Stimulated activated CD4-positive, alpha-beta T cell treated with anti-CD3 and anti-CD28 coated beads, Interleukin-12 subunit alpha, Interleukin-12 subunit beta, amount 100 ng/mL, for 4 hours (primary cell): Measurements from ENCODE around the gene SS18.
A peak's percentile ranks its signal among the peaks of the same experiment; 100 is the strongest.
"Not testable (repeated sequence)": the region's sequence is repeated elsewhere in the genome, so short reads cannot be mapped to it uniquely, and the experiment has no call there.

Experiments
- DNase-seq: peaks from one replicate; pipeline ENCODE4 v3.0.0-alpha.2; 2020

The SS18 gene, protein sequence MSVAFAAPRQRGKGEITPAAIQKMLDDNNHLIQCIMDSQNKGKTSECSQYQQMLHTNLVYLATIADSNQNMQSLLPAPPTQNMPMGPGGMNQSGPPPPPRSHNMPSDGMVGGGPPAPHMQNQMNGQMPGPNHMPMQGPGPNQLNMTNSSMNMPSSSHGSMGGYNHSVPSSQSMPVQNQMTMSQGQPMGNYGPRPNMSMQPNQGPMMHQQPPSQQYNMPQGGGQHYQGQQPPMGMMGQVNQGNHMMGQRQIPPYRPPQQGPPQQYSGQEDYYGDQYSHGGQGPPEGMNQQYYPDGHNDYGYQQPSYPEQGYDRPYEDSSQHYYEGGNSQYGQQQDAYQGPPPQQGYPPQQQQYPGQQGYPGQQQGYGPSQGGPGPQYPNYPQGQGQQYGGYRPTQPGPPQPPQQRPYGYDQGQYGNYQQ

DNA sequence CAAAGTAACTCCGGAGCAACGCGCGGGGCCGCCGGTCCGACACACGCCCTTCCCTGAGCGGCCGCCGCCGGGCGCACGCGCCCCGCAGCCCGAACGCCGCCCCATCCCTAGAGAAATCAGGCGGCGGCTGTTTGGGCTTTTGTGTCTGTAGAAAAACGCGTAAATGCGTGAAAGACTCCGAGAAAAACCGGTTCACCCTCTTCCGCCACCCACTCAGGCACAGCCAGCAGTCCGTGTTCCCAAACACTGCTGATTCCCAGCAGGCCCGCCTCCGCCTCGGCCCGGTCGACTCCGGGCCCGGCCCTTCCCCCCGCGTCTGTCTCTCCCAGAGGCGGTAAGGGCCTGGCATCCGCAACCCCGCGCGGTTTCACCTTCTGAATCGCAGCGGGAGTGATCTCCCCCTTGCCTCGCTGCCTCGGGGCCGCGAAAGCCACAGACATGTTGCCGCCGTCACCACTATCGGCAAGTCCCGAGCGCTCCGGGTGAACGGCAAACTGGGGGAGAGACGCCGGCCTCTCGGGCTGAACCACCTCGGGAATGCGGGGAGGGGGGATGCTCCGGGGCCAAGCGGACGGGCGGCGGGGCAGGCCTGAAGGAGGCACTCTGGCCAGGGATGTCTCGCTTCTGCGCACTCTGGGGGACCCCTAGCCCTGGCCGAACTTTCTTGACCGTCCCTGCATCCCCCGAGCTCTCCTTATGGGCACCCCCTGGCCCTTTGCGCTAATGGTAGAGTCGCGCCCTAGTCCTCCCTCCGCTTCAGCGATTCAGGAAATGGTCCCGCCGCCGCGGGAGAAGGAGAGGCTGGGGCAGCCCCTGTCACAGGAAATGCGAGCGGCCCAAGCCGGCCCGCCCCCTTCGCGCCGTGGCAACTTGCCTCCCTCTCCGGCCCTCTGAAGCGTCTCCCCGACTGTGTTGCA lies at the start of gene SS18:
Gene SS18 (minus strand): TSS at position 484 of the 917 bp plus-strand sequence. CDS start 44 bp downstream, at position 440.
- DNase-seq = peak; percentile 84

DNA sequence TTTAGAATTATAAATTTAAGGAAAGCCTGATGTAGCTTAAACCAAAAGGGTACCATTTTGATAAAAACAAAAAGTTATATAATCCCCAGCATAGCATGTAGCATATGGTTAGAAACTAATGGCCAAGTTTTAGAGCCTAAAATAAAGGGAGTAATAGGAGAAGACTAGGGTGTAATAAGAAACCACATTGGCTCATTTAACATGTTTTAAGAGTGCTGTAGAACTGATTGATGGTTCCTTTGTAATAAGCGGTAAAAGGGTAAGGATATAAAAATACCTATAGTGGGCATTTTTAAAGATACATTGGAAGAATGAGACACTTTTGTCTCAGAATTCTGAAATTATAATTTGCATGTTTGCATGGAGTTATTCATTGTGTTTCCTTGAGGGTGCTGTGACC lies 45.1 kb upstream of the SS18 start:
- DNase-seq = no peak

DNA sequence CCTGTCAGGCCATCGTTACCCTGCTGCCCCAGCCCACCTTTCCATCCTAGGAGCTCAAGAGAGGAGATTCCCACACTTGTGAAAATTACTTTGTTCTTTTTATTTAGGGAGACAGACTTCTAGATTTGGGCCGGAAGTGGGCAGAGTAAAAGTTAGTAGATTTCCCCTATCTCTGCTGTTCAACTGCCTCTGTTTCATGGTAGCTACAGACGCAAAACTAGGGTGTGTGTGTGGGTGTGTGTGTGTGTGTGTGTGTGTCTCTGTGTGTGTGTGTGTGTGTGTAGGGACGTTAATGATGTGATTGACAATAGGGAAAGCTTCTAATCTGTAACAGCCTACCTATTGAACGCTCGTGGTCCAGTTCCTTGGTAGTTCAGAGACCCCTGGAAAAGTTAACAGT lies 43.7 kb upstream of the SS18 start:
- no peak for DNase-seq

DNA sequence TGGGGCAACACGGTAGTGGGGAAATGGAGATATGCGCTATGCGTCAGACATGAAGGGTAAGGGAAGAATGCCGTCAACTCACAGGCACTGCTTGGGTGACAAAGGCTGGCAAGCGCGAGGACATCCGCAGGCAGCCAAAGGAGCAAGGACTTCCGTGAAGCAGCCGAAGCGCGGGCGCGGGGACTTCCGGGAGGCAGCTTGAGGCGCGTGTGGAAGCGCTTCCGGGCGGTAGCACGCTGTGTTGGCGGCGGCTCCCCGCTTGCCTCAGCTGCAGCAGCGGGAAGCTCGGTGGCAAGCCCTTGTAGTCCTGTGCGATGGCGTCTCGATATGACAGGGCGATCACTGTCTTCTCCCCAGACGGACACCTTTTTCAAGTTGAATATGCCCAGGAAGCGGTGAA lies 43.2 kb upstream of the SS18 start, which contains the start of gene PSMA8:
Gene PSMA8 (plus strand): TSS at position 218 of the 400 bp plus-strand sequence. CDS start 97 bp downstream, at position 315.
- peak; percentile 37 for DNase-seq

DNA sequence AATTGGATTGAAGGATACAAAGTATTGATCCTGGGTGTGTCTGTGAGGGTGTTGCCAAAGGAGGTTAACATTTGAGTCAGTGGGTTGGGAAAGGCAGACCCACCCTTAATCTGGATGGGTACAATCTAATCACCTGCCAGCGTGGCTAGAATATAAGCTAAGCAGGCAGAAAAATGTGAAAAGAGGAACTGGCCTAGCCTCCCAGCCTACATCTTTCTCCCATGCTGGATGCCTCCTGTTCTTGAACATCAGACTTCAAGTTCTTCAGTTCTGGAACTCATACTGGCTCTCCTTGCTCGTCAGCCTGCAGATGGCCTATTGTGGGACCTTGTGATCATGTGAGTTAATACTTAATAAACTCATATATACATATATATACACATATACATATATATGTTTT lies 37.8 kb upstream of the SS18 start:
- not testable (repeated sequence) for DNase-seq

DNA sequence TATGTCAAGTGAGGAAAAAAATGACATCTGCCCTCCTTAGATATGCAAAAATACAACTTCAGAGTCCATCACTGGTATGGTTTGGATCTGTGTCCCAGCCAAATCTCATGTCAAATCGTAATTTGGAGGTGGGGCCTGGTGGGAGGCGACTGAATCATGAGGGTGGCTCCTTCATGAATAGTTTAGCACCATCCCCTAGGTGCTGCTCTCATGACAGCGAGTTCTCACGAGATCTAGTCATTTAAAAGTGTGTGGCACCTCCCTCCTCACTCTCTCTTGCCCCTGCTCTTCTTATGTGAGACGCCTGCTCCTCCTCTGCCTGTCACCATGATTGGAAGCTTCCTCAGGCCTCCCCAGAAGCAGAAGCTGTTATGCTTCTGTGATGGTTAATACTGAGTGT lies 37.4 kb upstream of the SS18 start:
- no peak for DNase-seq

DNA sequence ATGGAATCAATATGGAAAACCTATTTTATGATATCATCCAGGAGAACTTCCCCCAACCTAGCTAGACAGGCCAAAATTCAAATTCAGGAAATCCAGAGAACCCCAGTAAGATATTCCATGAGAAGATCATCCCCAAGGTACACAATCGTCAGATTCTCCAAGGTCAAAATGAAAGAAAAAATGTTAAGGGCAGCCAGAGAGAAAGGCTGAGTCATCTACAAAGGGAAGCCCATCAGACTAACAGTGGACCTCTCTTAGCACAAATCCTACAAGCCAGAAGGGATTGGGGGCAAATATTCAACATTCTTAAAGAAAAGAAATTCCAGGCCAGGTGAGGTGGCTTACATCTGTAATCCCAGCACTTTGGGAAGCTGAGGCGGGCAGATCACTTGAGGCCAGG lies 31.6 kb upstream of the SS18 start:
- DNase-seq = not testable (repeated sequence)

DNA sequence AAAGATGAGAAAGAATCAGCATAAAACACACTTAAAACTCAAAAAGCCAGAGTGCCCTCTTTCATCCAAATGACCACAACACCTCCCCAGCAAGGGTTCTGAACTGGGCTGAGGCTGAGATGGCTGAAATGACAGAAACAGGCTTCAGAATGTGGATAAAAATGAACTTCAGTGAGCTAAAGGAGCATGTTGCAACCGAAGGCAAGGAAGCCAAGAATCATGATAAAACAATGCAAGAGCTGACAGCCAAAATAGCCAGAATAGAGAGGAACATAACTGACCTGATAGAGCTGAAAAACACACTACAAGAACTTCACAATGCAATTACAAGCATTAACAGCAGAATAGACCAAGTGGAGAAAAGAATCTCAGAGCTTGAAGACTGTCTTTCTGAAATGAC lies 31.1 kb upstream of the SS18 start:
- DNase-seq = no peak

DNA sequence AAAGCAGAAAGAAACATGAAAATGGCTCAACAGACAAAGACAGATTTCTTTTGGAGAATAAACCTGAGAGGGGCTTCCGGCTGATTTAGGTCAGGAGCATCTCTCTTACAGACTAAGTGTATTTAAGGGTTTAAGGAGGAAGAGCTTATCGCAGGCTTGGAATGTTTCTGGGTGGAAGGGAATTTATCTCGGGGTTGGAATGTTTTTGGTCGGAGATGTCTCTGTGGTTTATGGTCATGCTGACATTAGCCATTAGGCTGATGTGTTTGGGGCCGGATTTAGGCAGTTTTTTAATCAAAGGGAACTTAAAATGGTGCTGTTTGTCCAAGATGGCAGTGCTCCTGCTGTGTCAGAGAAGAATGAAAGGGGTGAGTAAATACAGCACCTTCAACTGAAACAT lies 28.8 kb upstream of the SS18 start:
- no peak for DNase-seq

DNA sequence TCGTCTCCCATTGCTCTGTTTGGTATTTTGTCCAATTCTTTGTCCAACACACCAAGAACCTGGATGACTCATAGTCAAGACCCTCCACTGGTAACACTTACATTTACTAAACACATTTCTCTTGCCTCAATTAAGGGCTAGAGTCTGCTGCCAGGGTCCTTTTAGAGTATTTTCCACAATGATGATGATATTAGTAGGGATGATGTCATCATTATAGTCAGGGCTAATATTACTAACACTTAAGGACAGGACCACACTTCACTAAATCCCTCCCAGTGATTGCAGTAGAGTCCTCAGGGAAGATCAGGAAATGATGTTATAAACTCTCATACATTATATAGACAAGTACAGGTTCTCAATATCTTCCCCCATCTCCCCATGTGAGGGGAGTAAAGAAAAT lies 13.6 kb upstream of the SS18 start:
- DNase-seq = no peak

DNA sequence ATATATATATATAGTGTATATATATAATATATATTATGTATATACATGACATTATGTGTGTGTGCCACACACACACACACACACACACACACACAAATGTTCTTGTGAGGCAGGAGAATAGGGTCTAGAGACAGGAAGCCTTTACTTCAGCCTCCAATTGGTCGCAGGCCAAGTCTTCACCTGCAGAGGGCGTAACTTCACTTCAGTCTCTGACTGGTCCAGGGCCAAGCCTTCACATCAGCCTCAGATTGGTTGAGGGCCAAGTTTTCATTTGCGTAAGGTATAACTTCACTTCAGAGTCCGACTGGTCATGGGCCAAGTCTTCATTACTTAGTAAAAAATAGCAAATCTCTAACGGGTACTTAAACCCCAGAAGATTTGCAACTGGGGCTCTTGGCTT lies 13.2 kb upstream of the SS18 start:
- DNase-seq = peak; percentile 38

DNA sequence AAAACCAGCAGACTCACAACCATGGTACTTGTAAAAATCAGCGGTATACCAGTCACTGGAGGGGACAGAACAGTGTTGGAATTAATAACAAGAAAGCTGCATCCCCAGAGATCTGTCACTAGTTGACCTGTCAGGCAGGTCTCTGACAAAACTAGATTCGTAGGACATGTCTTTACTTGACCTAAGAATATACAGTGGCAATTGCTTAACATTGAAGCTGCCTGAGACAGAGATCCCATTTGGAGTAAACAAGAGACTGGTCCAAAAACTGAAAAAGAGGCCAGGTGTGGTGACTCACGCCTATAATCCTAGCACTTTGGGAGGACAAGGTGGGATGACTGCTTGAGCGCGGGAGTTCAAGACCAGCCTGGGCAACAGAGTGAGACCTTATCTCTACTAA lies 7.2 kb upstream of the SS18 start:
- DNase-seq = no peak

DNA sequence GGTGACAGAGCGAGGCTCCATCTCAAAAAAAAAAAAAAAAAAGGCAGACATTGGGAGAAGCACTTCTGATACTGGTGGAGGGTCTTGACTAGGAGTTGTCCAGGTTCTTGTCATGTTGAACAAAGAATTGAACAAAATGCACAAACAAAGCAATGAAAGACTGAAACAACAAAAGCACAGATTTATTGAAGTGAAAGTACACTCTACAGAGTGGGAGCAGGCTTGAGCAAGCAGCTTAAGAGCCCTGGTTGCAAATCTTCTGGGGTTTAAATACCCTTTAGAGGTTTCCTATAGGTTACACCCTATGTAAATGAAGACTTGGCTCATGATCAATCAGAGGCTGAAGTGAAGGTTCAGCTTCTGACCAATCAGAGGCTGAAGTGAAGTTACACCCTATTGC lies 6.4 kb upstream of the SS18 start:
- no peak for DNase-seq

DNA sequence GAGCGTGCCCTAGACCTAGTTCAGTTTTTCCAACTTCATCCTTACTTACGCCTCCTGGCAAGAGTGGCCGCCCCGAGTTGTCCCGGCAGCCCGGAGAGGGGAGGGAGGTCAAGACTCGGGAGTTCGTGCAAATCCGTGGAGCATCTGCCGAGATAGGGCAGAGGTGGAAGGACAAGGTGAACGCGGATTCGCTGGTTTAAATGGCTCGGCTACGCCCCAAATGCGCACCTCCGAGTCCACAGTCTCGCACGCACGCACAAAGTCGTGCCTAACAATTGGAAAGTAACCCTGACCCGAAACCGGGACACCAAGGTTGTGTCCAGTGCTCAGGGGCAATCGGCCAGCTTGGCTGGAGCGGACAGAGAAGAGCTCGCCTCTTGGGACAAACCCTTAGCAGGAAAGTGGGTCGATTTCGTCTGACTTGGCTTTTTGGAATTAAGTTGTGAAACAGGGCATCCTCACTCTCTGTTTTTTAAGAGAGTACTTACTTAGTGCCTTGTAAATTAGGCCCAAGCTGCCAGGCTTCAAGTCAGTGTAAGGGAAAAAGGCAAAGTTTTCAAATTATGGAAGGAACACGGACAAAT lies 726 bp upstream of the SS18 start:
- DNase-seq = no peak

DNA sequence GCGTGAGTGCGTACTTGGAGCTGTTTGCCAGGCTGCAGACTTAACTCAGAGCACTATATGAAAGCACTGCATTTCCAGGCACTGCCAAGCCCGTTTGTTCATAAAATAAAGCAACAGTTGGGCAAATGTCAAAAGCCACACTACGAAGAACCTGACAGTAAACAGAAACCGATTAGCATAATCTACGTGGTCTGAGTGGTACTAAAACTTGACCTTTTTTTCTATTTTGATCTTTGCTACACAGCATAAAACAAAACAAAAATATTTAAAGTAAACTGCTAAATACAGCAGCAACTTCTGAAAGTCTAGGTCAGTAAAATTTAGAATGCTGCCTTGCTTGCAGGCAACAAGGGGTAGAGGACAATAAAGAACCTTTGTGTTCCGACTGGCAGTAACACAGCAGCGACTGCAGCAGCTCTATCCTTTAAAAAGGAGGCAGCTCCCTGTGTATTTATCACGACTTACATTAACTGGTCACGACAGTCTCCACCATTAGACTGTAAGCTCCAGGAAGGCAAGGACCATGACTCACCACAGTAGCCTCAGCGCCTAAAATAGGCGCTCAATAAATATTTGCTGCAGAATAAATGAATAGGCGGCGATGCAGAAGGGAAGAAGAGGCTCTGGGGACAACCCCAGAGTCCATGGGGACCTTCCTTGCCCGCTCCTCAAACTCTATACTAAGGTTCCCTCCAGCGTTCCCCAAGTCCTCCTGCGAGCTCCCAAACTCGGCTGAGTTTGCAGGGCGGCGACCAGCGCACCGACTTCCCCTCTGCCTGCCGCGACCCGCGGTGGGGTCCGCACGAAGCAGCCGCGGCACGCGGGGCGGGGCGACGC lies 902 bp downstream of the SS18 start:
- DNase-seq = no peak

DNA sequence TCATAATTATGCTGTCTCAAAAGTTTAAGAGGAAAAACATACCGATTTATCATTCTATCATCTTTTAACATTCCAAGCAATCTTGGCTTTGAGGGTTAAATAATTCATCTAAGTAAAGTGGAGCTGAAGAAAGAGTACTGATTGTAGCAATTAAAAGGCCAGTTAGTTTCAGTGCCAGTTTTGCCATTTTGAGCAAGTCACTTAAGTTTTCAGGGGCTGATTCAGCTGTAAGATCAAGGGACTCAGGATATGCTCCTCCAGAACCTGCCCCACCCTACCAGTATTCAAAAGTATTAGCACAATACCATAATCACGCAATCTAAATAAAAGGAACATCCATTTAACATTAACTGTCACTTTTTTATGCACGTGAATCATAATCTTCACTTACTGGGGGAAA lies 1.9 kb downstream of the SS18 start:
- DNase-seq = no peak

DNA sequence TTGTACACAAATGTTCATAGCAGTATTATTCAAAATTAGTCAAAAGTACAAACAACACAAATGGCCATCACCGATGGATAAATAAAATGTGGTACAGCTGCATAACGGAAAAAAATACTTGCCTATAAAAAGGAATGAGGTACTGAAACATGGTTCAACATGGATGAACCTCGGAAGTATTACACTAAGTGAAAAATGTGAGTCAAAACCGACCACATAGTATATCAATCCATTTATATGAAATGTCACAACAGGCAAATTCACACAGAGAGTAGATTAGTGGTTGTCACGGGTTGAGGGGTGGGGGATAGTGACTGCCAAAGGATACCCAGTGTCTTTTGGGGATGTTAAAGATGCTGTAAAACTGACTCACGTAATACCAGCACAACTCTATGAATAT lies 3.5 kb downstream of the SS18 start:
- DNase-seq = no peak

DNA sequence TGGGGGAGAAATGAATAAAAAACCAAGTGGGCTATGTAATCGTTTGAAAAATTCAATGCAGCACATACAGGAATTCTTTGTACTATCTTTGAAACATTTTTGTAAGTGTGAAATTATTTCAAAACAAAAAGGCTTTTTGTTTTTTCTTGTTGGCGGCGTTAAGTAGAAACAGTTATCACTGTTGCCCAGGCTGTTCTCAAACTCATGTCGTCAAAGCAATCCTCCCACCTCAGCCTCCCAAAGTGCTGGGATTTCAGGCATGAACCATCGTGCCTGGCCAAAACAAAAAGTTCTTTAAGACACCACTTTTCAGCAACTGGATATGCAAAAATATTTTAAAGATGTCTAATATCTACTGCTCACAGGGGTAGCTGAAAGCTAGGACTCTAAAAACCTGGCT lies 5.4 kb downstream of the SS18 start:
- no peak for DNase-seq

DNA sequence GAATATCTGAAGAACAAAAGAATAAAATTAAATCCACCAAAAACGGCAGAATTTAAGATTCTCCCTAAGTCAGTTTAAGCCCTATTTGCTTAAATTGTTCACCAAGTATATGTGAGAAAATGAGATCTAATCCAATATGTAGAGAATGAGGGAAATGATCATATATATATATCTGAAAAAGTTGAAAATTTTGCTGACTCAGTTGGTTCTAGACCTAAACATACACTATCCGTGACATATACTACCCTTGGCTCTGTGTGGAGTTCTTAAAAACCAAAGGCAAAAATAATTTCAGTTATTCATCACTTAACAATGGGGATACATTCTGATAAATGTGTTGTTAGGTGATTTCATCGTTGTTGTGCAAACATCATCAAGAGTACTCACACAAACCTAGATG lies 7.3 kb downstream of the SS18 start:
- no peak for DNase-seq

DNA sequence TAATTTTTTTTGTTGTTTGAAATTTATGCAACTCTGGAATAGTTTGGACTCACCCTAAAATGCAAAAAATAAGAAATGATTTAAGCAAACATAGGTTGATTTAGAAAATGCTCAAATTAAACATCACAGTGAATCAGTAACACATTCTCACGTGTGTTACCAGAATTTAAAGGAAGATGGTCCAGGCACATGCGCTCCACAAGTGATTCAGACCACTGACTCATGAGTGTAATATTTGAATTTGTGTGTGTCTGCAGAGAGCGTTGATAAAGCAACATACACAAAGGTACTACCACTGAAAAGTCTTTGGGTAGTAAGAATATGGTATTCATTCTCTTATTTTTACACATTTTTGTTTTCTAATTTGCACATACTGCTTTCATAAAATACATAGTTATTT lies 7.9 kb downstream of the SS18 start:
- DNase-seq = no peak

DNA sequence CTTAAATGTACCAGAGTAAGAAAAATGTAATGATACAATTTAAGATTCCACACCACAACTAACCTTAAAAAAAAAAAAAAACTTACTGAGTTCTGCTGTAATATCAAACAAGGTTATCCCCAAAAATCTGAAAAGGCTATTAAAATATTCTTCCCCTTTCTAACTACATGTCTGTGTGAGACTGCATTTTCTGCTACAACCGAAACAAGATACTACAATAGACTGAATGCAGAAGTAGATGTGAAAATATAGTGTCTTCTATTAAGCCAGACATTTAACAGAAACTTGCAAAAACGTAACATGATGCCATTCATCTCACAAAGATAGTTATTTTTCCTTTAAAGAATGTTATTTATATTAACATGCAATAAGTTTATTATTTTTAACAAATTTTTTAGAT lies 16.2 kb downstream of the SS18 start:
- no peak for DNase-seq

DNA sequence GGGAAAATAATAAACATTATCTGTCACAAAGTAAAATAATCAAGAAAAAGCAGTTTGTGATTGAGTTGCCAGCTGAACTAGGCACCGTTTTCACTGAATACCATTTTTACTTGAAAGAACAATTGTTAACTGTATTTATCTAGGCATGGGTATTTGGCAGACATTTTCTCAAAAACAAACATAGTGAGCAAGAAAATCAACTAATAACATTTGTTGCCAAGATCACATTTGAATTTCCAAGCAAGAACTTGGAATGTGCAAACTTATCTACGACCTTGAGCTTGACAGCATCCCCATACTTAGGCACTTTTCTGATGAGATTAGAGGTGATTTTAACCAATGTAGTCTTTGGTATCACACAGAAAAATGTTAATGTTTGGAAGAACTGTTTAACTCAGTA lies 16.7 kb downstream of the SS18 start:
- DNase-seq = no peak

DNA sequence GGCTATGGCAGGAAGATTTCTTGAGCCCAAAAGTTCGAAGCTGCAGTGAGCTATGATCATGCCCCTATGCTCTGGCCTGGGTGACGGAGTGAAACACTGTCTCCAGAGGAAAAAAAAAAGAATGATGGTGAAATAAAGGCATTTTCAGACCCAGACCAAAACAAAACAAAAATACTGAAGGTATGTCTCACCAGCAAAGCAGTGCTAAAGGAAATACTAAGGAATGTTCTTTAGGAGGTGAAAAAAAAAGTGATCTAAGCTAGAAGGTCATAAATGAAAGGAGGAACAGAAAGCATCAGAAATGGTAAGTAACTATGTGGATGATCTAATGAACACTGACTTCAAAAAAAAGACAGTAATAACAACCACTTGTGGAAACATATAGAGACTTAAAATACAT lies 18.7 kb downstream of the SS18 start:
- DNase-seq = no peak
